ENCODE results near the gene SDHAF4. TPM values are rescaled to one million over a fixed set of nuclear protein-coding genes. Genes with fewer than 3 reads are reported as not detected.

The SDHAF4 gene
- total RNA-seq, result 14.5 TPM
- polyA plus RNA-seq (ENCODE audit: insufficient read depth, low read depth, low replicate concordance), result 25.6 TPM
- long read RNA-seq, donor 1, transcript SDHAF4-201 (3 exons, 1,196 nt), result major isoform, 5 of 5 reads
- long read RNA-seq, donor 1, partial matches to known transcripts, result 0 of 5 reads
- long read RNA-seq, donor 1, other reads (novel, unspliced or antisense), result 0 of 5 reads
- long read RNA-seq, donor 2, transcript SDHAF4-201 (3 exons, 1,196 nt), result major isoform, 9 of 10 reads
- long read RNA-seq, donor 2, partial matches to known transcripts, result 0 of 10 reads
- long read RNA-seq, donor 2, other reads (novel, unspliced or antisense), result 0 of 10 reads
- long read RNA-seq, donor 3, transcript SDHAF4-201 (3 exons, 1,196 nt), result major isoform, 8 of 8 reads
- long read RNA-seq, donor 3, partial matches to known transcripts, result 0 of 8 reads
- long read RNA-seq, donor 3, other reads (novel, unspliced or antisense), result 0 of 8 reads
- long read RNA-seq, donor 4, transcript SDHAF4-201 (3 exons, 1,196 nt), result major isoform, 5 of 5 reads
- long read RNA-seq, donor 4, partial matches to known transcripts, result 0 of 5 reads
- long read RNA-seq, donor 4, other reads (novel, unspliced or antisense), result 0 of 5 reads
- long read RNA-seq, donor 5, result 0 reads
- long read RNA-seq, donor 6, transcript SDHAF4-201 (3 exons, 1,196 nt), result major isoform, 6 of 6 reads
- long read RNA-seq, donor 6, partial matches to known transcripts, result 0 of 6 reads
- long read RNA-seq, donor 6, other reads (novel, unspliced or antisense), result 0 of 6 reads
- long read RNA-seq, donor 7, transcript SDHAF4-201 (3 exons, 1,196 nt), result major isoform, 5 of 5 reads
- long read RNA-seq, donor 7, partial matches to known transcripts, result 0 of 5 reads
- long read RNA-seq, donor 7, other reads (novel, unspliced or antisense), result 0 of 5 reads
- long read RNA-seq, donor 8, transcript SDHAF4-201 (3 exons, 1,196 nt), result major isoform, 6 of 12 reads
- long read RNA-seq, donor 8, partial matches to known transcripts, result 0 of 12 reads
- long read RNA-seq, donor 8, other reads (novel, unspliced or antisense), result 6 of 12 reads
- long read RNA-seq, donor 9, partial matches to known transcripts, result 0 of 4 reads
- long read RNA-seq, donor 9, other reads (novel, unspliced or antisense), result 0 of 4 reads
- long read RNA-seq, donor 10, transcript SDHAF4-201 (3 exons, 1,196 nt), result major isoform, 7 of 7 reads
- long read RNA-seq, donor 10, partial matches to known transcripts, result 0 of 7 reads
- long read RNA-seq, donor 10, other reads (novel, unspliced or antisense), result 0 of 7 reads

DNA sequence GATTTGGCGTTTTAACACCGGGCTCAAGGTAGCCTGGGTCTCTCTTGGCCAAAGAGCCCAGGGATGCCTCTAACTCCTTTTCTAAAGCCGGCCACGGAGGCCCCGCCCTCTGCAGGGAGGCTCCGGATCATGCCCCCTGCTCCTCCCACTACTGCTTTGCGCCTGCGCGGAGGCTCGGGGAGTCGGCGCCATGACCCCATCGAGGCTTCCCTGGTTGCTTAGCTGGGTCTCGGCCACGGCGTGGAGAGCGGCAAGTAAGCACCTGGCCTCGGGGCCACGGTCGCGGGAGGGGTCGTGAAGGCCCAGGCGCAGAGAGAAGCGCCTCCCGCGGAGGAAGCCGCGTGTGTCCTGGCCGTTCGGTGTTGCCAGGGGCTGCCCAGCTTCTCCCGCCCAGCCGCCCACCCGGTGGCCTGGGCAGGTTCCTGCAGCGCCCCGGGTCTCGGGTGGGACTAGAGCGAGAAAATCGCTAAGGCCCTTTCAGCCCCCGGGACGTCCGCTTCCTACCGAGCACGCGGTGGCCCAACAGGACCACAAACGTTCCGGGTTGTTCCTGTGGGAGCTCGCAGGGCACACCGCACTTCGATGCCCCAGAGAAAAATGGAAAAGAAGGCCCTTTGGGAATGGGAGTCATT is at the start of gene SDHAF4:
SDHAF4 (plus strand) TSS at position 180 of the 632 bp plus-strand sequence; CDS start at position 191, 11 bp downstream.
- peak within 1 kb of the TSS; percentile 88 to 95 for H3K27ac ChIP-seq (ENCODE audit: low read depth in 2 of 2, low read length in 2 of 2)
- intact Hi-C loops (cut with DNase I), result no loop called here
- no peak for TF ChIP-seq CTCF (IDR thresholded peaks at IDR 0.05; ENCODE audit: borderline replicate concordance, extremely low read depth, insufficient read depth)
- no peaks in the 10 kb centered on the region for H3K9me3 ChIP-seq (ENCODE audit: control insufficient read depth in 2 of 3, insufficient read depth in 1 of 3, low read length in 3 of 3)
- peak within 1 kb of the TSS; percentile 52 to 89 (median 87) for H3K9ac ChIP-seq (ENCODE audit: low read length in 3 of 3)
- H3K4me3 ChIP-seq (ENCODE audit: low read length in 3 of 3), result peak within 1 kb of the TSS; percentile 70 to 86 (median 79)
- H3K4me1 ChIP-seq (ENCODE audit: control insufficient read depth in 2 of 3, insufficient read depth in 2 of 3, low read depth in 1 of 3, low read length in 3 of 3), result peaks cover 0 to 2% (median 0%) of the 10 kb centered on the region in 3 donors
- FAIRE-seq (no peak), DNase-seq (peak; percentile 93 to 97 (median 95))
- no peaks in the 10 kb centered on the region for H3K36me3 ChIP-seq (ENCODE audit: control insufficient read depth in 2 of 3, insufficient read depth in 3 of 3, low read length in 3 of 3)
- no peaks in the 10 kb centered on the region for H3K27me3 ChIP-seq (ENCODE audit: control insufficient read depth, insufficient read depth, low read length)

DNA sequence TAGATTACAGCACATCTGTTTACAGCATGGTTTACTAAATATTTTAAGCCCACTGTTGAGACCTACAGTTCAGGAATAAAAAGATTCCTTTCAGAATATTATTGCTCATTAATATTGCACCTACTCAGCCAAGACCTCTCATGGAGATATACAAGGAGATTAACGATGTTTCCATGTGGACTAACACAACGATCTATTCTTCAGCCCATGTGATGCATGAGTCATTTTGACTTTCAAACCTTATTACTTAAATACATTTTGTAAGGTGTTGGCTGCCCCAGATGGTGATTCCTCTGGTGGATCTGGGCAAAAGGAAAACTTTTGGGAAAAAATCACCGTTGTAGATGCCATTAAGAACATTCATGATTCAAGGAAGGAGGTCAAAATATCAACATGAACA is 48.0 kb upstream of the SDHAF4 start:
- no peak for TF ChIP-seq CTCF (IDR thresholded peaks at IDR 0.05; ENCODE audit: borderline replicate concordance, extremely low read depth, insufficient read depth)
- Histone ChIP-seq H3K27me3 (ENCODE audit: control insufficient read depth, insufficient read depth, low read length) (no peaks in the 10 kb centered on the region), H3K4me1 (ENCODE audit: control insufficient read depth in 2 of 3, insufficient read depth in 2 of 3, low read depth in 1 of 3, low read length in 3 of 3) (no peaks in the 10 kb centered on the region), H3K4me3 (ENCODE audit: low read length in 3 of 3) (no peak overlapping the region), H3K9ac (ENCODE audit: low read length in 3 of 3) (no peak overlapping the region), H3K27ac (ENCODE audit: low read depth in 2 of 2, low read length in 2 of 2) (no peak overlapping the region), H3K36me3 (ENCODE audit: control insufficient read depth in 2 of 3, insufficient read depth in 3 of 3, low read length in 3 of 3) (no peaks in the 10 kb centered on the region), H3K9me3 (ENCODE audit: control insufficient read depth in 2 of 3, insufficient read depth in 1 of 3, low read length in 3 of 3) (no peaks in the 10 kb centered on the region)
- intact Hi-C loops (cut with DNase I), result no loop called here
- DNase-seq, result no peak
- no peak for FAIRE-seq

DNA sequence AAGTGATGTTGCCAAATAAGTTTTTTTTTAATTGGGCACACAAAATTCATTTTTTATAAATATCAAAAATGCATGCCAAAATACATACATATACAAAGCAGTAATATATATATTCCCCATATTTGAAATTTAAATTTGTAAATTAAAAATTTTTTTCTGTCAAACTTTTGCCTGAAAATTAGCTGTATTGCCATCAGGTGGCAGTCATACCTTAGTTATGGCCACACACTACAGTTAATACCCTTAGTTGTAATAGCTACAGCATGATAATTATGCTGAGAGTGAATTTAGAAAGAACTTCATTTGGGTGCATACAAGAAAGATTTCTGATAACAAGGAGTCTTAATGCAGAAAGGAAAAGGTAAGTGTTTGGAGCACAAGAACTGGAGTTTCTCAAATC is 46.2 kb upstream of the SDHAF4 start:
- Histone ChIP-seq H3K9me3 (ENCODE audit: control insufficient read depth in 2 of 3, insufficient read depth in 1 of 3, low read length in 3 of 3) (no peaks in the 10 kb centered on the region), H3K27me3 (ENCODE audit: control insufficient read depth, insufficient read depth, low read length) (no peaks in the 10 kb centered on the region), H3K9ac (ENCODE audit: low read length in 3 of 3) (no peak overlapping the region), H3K36me3 (ENCODE audit: control insufficient read depth in 2 of 3, insufficient read depth in 3 of 3, low read length in 3 of 3) (no peaks in the 10 kb centered on the region), H3K4me1 (ENCODE audit: control insufficient read depth in 2 of 3, insufficient read depth in 2 of 3, low read depth in 1 of 3, low read length in 3 of 3) (no peaks in the 10 kb centered on the region), H3K27ac (ENCODE audit: low read depth in 2 of 2, low read length in 2 of 2) (no peak overlapping the region), H3K4me3 (ENCODE audit: low read length in 3 of 3) (no peak overlapping the region)
- DNase-seq, result peak in 2 of 5 donors; percentile 7 to 11
- intact Hi-C loops (cut with DNase I), result no loop called here
- FAIRE-seq, result peak; percentile 41
- peak; percentile 27 for TF ChIP-seq CTCF (IDR thresholded peaks at IDR 0.05; ENCODE audit: borderline replicate concordance, extremely low read depth, insufficient read depth)
